Calu3 (cell line): Measurements from ENCODE around the gene PDCD2L. TPM values are rescaled to one million over a fixed set of nuclear protein-coding genes. Genes with fewer than 3 reads are reported as not detected.
"Not testable (repeated sequence)": the region's sequence is repeated elsewhere in the genome, so short reads cannot be mapped to it uniquely, and the experiment has no call there.

ENCODE experiments used
- BruUV-seq: library from RNA; stranded (reverse); fragments of 400-500 nt; replicated peaks from 2 replicates; lab custom pipeline; 2021; lab: Mats Ljungman, UMichigan
- CTCF ChIA-PET: fragments of 300-600 bp; sonication (Branson Sonifier 250); formaldehyde crosslinking; loops from one replicate; lab custom pipeline; 2022; ENCODE audit warnings: antibody characterized with exemption; lab: Charles Lee
- DNase-seq: peaks from one replicate; pipeline ENCODE4 v3.0.0; 2022
- H3K27ac Mint-ChIP-seq: one replicate; pipeline ENCODE4 v1.8.0; 2022; ENCODE audit warnings: mixed read lengths; ENCODE audit not compliant: unreplicated experiment
- H3K27me3 Mint-ChIP-seq: one replicate; pipeline ENCODE4 v1.8.0; 2022; ENCODE audit warnings: mixed read lengths; ENCODE audit not compliant: unreplicated experiment
- H3K36me3 Mint-ChIP-seq: one replicate; pipeline ENCODE4 v1.8.0; 2022; ENCODE audit warnings: mild to moderate bottlenecking, moderate library complexity, mixed read lengths; ENCODE audit not compliant: insufficient read depth, unreplicated experiment
- H3K4me1 Mint-ChIP-seq: one replicate; pipeline ENCODE4 v1.8.0; 2022; ENCODE audit warnings: mild to moderate bottlenecking, low read depth, mixed read lengths; ENCODE audit not compliant: unreplicated experiment
- H3K4me3 Mint-ChIP-seq: one replicate; pipeline ENCODE4 v1.8.0; 2022; ENCODE audit warnings: mild to moderate bottlenecking, low read depth, moderate library complexity, mixed read lengths; ENCODE audit not compliant: unreplicated experiment
- H3K9me3 Mint-ChIP-seq: one replicate; pipeline ENCODE4 v1.8.0; 2022; ENCODE audit warnings: low read depth, mixed read lengths; ENCODE audit not compliant: unreplicated experiment
- intact Hi-C: fragments of 100-400 bp; cut with micrococcal nuclease; formaldehyde crosslinking; loops from one replicate; pipeline ENCODE4 v1.10.0; 2022; ENCODE audit not compliant: unreplicated experiment
- total RNA-seq: library from RNA; stranded (reverse); gene quantifications from 2 replicates; pipeline ENCODE4 v1.2.3, GENCODE V29; 2022
- TF ChIP-seq, protein P1 (sequence below): fragments of 200-600 bp; IDR thresholded peaks from one replicate; pipeline ENCODE4 v1.8.0; 2022; ENCODE audit warnings: antibody characterized with exemption; ENCODE audit not compliant: unreplicated experiment

PDCD2L gene
- total RNA-seq, 1 experiment from 2014 or later, result 29.3 TPM

DNA sequence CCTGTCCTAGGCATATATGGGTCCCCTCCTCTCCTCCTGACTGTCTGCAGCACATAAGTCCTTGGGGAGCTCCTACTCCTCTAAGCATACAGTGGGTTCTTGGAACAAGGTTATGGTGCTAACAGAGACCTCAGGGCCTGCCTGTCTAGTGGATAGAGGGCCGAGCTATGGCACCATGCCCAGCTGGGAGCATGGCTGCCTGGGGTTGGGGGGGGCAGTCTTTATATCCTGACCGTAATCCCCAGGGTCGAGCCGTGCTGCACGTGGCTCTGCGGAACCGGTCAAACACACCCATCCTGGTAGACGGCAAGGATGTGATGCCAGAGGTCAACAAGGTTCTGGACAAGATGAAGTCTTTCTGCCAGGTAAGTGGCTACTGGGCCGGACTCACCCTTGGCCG lies 35.9 kb upstream of the PDCD2L start:
- no peaks in the 10 kb centered on the region for H3K27me3 Mint-ChIP-seq
- peaks cover 24% of the 10 kb centered on the region for H3K4me1 Mint-ChIP-seq
- peaks cover 72% of the 10 kb centered on the region for H3K36me3 Mint-ChIP-seq
- CTCF ChIA-PET, result interaction anchor here (0.6 kb wide), 1 partner anchor 458 kb away, joined by 7 read pairs; no protein-coding TSS in a partner anchor
- H3K27ac Mint-ChIP-seq, result peak overlapping the region; percentile 23
- TF ChIP-seq, protein P1, sequence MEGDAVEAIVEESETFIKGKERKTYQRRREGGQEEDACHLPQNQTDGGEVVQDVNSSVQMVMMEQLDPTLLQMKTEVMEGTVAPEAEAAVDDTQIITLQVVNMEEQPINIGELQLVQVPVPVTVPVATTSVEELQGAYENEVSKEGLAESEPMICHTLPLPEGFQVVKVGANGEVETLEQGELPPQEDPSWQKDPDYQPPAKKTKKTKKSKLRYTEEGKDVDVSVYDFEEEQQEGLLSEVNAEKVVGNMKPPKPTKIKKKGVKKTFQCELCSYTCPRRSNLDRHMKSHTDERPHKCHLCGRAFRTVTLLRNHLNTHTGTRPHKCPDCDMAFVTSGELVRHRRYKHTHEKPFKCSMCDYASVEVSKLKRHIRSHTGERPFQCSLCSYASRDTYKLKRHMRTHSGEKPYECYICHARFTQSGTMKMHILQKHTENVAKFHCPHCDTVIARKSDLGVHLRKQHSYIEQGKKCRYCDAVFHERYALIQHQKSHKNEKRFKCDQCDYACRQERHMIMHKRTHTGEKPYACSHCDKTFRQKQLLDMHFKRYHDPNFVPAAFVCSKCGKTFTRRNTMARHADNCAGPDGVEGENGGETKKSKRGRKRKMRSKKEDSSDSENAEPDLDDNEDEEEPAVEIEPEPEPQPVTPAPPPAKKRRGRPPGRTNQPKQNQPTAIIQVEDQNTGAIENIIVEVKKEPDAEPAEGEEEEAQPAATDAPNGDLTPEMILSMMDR, result no peak
- H3K4me3 Mint-ChIP-seq, result no peak overlapping the region
- DNase-seq, result no peak
- intact Hi-C loops, result no loop called here
- no peaks in the 10 kb centered on the region for H3K9me3 Mint-ChIP-seq
- no TSS peak for BruUV-seq

DNA sequence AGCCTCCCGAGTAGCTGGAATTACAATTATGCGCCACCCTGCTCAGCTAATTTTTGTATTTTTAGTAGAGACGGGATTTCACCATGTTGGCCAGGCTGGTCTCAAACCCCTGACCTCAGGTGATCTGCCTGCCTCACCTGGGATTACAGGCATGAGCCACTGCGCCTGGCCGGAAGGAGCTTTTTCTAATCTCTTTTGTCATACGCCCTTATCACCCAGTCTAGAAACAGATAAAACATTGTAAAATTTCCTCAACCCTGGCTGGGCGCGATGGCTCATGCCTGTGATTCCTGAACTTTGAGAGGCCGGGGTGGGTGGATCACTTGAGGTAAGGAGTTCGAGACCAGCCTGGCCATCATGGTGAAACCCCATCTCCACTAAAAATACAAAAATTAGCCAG lies 35.0 kb upstream of the PDCD2L start:
- H3K4me3 Mint-ChIP-seq, intact Hi-C loops, H3K27me3 Mint-ChIP-seq, DNase-seq, H3K27ac Mint-ChIP-seq, BruUV-seq, H3K9me3 Mint-ChIP-seq: not testable (repeated sequence)
- Mint-ChIP-seq H3K36me3 (peaks cover 78% of the 10 kb centered on the region), H3K4me1 (peaks cover 24% of the 10 kb centered on the region)
- CTCF ChIA-PET, result interaction anchor here (1.0 kb wide), 1 partner anchor 10 kb away, joined by 3 read pairs; no protein-coding TSS in a partner anchor

DNA sequence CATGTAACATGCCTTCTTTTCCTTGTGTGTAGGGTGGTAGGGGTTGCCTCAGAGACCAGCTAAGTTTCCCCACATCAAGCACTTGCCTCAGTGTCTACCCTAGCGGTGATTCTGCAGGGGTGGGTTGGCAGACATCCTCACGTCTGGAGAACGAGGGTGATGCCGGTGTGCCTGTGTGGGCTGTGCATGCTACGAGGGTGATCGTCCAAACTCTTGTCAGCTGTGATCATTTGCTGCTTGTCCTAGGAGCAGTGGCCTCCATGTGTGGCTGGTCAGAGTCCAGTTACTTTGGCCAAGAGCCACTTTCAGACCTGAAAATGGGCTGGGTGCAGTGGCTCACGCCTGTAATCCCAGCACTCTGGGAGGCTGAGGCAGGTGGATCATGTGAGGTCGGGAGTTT lies 34.1 kb upstream of the PDCD2L start:
- no TSS peak for BruUV-seq

DNA sequence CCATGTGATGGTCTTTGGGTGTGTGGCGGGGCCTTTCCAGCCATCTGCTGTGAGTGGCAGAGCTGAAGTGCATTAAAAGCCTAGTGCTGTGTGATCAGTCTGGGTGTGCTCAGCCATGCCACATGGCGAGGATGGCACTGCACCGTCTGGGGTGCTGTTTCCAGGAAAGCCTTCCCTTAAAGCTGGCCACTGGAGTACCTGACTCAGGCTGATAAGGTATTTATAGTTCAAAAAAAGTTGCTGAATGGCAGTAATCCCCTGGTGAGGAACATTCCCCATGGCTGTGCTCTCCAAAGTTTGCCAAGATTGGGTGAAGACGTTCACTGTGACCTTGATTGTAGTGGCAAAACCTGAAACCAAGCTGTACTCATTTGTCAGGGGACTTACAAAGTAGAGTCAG lies 33.2 kb upstream of the PDCD2L start:
- no peak for DNase-seq
- TF ChIP-seq, protein P1, result no peak
- H3K9me3 Mint-ChIP-seq, result no peaks in the 10 kb centered on the region
- peak overlapping the region; percentile 4 for H3K27ac Mint-ChIP-seq
- H3K4me1 Mint-ChIP-seq, result peaks cover 24% of the 10 kb centered on the region
- H3K4me3 Mint-ChIP-seq, result no peak overlapping the region
- no peaks in the 10 kb centered on the region for H3K27me3 Mint-ChIP-seq
- BruUV-seq, result no TSS peak
- intact Hi-C loops, result no loop called here
- CTCF ChIA-PET, result interaction anchor here (0.7 to 0.9 kb wide), 2 partner anchors 111 to 998 kb away, joined by 3 to 4 read pairs; no protein-coding TSS in a partner anchor
- peaks cover 79% of the 10 kb centered on the region for H3K36me3 Mint-ChIP-seq

More for the DNA sequence above, 34.1 kb upstream of the PDCD2L start:
- H3K36me3 Mint-ChIP-seq, result peaks cover 79% of the 10 kb centered on the region
- no peaks in the 10 kb centered on the region for H3K9me3 Mint-ChIP-seq
- H3K27me3 Mint-ChIP-seq, result no peaks in the 10 kb centered on the region
- DNase-seq, result no peak
- no peak overlapping the region for H3K4me3 Mint-ChIP-seq
- peaks cover 24% of the 10 kb centered on the region for H3K4me1 Mint-ChIP-seq
- intact Hi-C loops, result no loop called here
- CTCF ChIA-PET, result interaction anchor here (0.7 kb wide), 1 partner anchor 189 kb away, joined by 3 read pairs; no protein-coding TSS in a partner anchor
- no peak overlapping the region for H3K27ac Mint-ChIP-seq
- TF ChIP-seq, protein P1, result no peak

DNA sequence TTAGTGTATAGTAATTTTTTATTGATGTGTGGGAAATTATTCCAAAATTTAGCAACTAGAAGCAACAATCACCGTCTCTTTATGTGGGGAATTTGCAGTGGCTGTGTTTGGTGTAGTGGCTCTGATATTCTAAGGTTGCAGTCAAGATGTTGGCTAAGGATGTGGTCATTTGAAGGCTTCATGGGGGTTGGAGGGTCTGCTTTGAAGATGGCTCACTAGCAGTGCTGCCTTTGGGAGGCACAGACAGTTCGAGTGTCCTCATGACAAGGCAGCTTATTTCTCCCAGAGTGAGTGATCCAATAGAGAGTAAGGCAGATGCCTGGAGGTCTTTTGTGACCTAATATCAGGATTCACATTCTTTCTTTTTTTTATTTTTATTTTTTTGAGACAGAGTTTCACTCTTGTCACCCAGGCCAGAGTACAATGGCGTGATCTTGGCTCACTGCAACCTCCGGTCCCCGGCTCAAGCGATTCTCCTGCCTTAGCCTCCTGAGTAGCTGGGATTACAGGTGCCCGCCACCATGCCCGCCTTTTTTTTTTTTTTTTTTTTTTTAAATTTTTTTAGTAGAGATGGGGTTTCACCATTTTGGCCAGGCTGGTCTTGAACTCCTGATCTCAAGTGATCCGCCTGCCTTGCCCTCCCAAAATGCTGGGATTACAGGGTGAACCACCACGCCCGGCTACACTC lies 30.5 kb upstream of the PDCD2L start:
- TSS peak; percentile 2 for BruUV-seq
- peaks cover 69% of the 10 kb centered on the region for H3K36me3 Mint-ChIP-seq
- H3K9me3 Mint-ChIP-seq, result no peaks in the 10 kb centered on the region
- no peak overlapping the region for H3K4me3 Mint-ChIP-seq
- H3K4me1 Mint-ChIP-seq, result no peaks in the 10 kb centered on the region
- H3K27ac Mint-ChIP-seq, result no peak overlapping the region
- CTCF ChIA-PET, result interaction anchor here (0.6 to 0.7 kb wide), 3 partner anchors 56 to 231 kb away, joined by 3 to 8 read pairs (median 4); no protein-coding TSS in a partner anchor
- intact Hi-C loops, result no loop called here
- TF ChIP-seq, protein P1, result no peak
- H3K27me3 Mint-ChIP-seq, result no peaks in the 10 kb centered on the region
- no peak for DNase-seq
